HPDE6-E6E7 (cell line): ENCODE data around the gene PEMT.
"Not testable (repeated sequence)": the region's sequence is repeated elsewhere in the genome, so short reads cannot be mapped to it uniquely, and the experiment has no call there.

Experiments used
- DNase-seq: peaks from one replicate; pipeline ENCODE4 v3.0.0; 2011; ENCODE audit warnings: missing footprints; ENCODE audit errors: extremely low spot score

The PEMT gene

GRCh38 chr17:17487998-17488397 is 103.5 kb downstream of the PEMT start:
- DNase-seq: no peak

- not testable (repeated sequence) for DNase-seq
Observed at GRCh38 chr17:17486416-17486815, 105.1 kb downstream of the PEMT start.

- no peak for DNase-seq
Observed at GRCh38 chr17:17485420-17485819, 106.1 kb downstream of the PEMT start.

- no peak for DNase-seq
Observed at GRCh38 chr17:17484451-17484899, 107.0 kb downstream of the PEMT start.

GRCh38 chr17:17481860-17482259 is 109.6 kb downstream of the PEMT start:
- DNase-seq: no peak

- DNase-seq: no peak
Observed at GRCh38 chr17:17480593-17481148, 110.8 kb downstream of the PEMT start.

GRCh38 chr17:17479209-17479608 is 112.3 kb downstream of the PEMT start:
- DNase-seq: no peak

GRCh38 chr17:17476865-17477467 is 114.5 kb downstream of the PEMT start, which contains the start of gene MED9:
TSS of gene MED9 (plus strand) at chr17:17477000. CDS start at chr17:17477042, 42 bp downstream.
- peak; percentile 94 for DNase-seq

- DNase-seq: no peak
Observed at GRCh38 chr17:17474341-17474740, 117.2 kb downstream of the PEMT start.

GRCh38 chr17:17472333-17472920 is 119.1 kb downstream of the PEMT start:
- DNase-seq: no peak

- DNase-seq: no peak
Observed at GRCh38 chr17:17469996-17470395, 121.5 kb downstream of the PEMT start.

GRCh38 chr17:17469358-17469757 is 122.2 kb downstream of the PEMT start:
- DNase-seq: no peak

- DNase-seq: no peak
Observed at GRCh38 chr17:17468217-17469010, 123.1 kb downstream of the PEMT start.

- no peak for DNase-seq
Observed at GRCh38 chr17:17467720-17468119, 123.8 kb downstream of the PEMT start.

GRCh38 chr17:17467016-17467415 is 124.5 kb downstream of the PEMT start:
- no peak for DNase-seq

- no peak for DNase-seq
Observed at GRCh38 chr17:17466511-17466910, 125.0 kb downstream of the PEMT start.

GRCh38 chr17:17465878-17466277 is 125.6 kb downstream of the PEMT start:
- not testable (repeated sequence) for DNase-seq

- DNase-seq: no peak
Observed at GRCh38 chr17:17463821-17464220, 127.7 kb downstream of the PEMT start.

GRCh38 chr17:17462048-17462824 is 129.3 kb downstream of the PEMT start:
- DNase-seq: no peak

GRCh38 chr17:17460038-17460437 is 131.5 kb downstream of the PEMT start:
- no peak for DNase-seq

GRCh38 chr17:17457680-17458079 is 133.8 kb downstream of the PEMT start:
- no peak for DNase-seq

- DNase-seq: no peak
Observed at GRCh38 chr17:17456251-17456650, 135.3 kb downstream of the PEMT start.
